OCI-LY1 (cell line): ENCODE measurements around the gene ZNRF3.

Experiments
- CTCF ChIP-seq: fragments of 200-600 bp; sonication (generic), shearing (Covaris generic); IDR thresholded peaks from 2 replicates; pipeline ENCODE4 v1.5.1; 2017; ENCODE audit warnings: mild to moderate bottlenecking, antibody characterized with exemption, low read length, moderate library complexity, mixed read lengths
- EZH2 ChIP-seq: fragments of 200-600 bp; sonication (generic), shearing (Covaris generic); IDR thresholded peaks from 2 replicates; pipeline ENCODE4 v1.8.0; 2017; ENCODE audit warnings: borderline replicate concordance, mixed run types, mild to moderate bottlenecking, antibody characterized with exemption, low read length, moderate library complexity, mixed read lengths

GRCh38 chr22:29004647-29005371 is 121.4 kb downstream of the ZNRF3 start:
- no peak for TF ChIP-seq CTCF
- TF ChIP-seq EZH2, result no peak
